Cortex of kidney (tissue), 1 donor: ENCODE measurements around the gene C2orf92.

Source experiments
- DNase-seq: peaks from one replicate; lab custom pipeline; 2025; lab: John Stamatoyannopoulos, UW

The C2orf92 gene

GRCh38 chr2:97714084-97714949, 44.8 kb downstream of the C2orf92 start:
- DNase-seq = no peak

GRCh38 chr2:97714950-97715652, 45.6 kb downstream of the C2orf92 start:
- DNase-seq = no peak

- no peak for DNase-seq
Observed at GRCh38 chr2:97715951-97716694, 46.6 kb downstream of the C2orf92 start.

- no peak for DNase-seq
Observed at GRCh38 chr2:97716695-97717612, 47.4 kb downstream of the C2orf92 start.

- DNase-seq = no peak
Observed at GRCh38 chr2:97717613-97717995, 48.1 kb downstream of the C2orf92 start.

- DNase-seq = no peak
Observed at GRCh38 chr2:97718051-97718882, 48.8 kb downstream of the C2orf92 start.

GRCh38 chr2:97718942-97719341, 49.4 kb downstream of the C2orf92 start:
- DNase-seq = no peak

- DNase-seq = no peak
Observed at GRCh38 chr2:97719362-97720155, 50.0 kb downstream of the C2orf92 start.

- DNase-seq = no peak
Observed at GRCh38 chr2:97720746-97721145, 51.2 kb downstream of the C2orf92 start.

GRCh38 chr2:97722227-97722626, 52.7 kb downstream of the C2orf92 start:
- DNase-seq = no peak

GRCh38 chr2:97723156-97724072, 53.9 kb downstream of the C2orf92 start:
- DNase-seq = no peak

GRCh38 chr2:97724073-97724410, 54.5 kb downstream of the C2orf92 start:
- DNase-seq = no peak

- no peak for DNase-seq
Observed at GRCh38 chr2:97724501-97724900, 55.0 kb downstream of the C2orf92 start.

- no peak for DNase-seq
Observed at GRCh38 chr2:97724946-97725688, 55.6 kb downstream of the C2orf92 start.

- no peak for DNase-seq
Observed at GRCh38 chr2:97726261-97727064, 57.0 kb downstream of the C2orf92 start.

GRCh38 chr2:97727296-97727695, 57.8 kb downstream of the C2orf92 start:
- no peak for DNase-seq

- no peak for DNase-seq
Observed at GRCh38 chr2:97728091-97728731, 58.7 kb downstream of the C2orf92 start.
